ENCODE results near the gene SEZ6L.

SEZ6L gene

GRCh38 chr22:26398741-26399153 is 229.5 kb downstream of the SEZ6L start:
- H3K27ac ChIP-seq (replicated peaks): no peak overlapping the region
- TF ChIP-seq, protein P1, sequence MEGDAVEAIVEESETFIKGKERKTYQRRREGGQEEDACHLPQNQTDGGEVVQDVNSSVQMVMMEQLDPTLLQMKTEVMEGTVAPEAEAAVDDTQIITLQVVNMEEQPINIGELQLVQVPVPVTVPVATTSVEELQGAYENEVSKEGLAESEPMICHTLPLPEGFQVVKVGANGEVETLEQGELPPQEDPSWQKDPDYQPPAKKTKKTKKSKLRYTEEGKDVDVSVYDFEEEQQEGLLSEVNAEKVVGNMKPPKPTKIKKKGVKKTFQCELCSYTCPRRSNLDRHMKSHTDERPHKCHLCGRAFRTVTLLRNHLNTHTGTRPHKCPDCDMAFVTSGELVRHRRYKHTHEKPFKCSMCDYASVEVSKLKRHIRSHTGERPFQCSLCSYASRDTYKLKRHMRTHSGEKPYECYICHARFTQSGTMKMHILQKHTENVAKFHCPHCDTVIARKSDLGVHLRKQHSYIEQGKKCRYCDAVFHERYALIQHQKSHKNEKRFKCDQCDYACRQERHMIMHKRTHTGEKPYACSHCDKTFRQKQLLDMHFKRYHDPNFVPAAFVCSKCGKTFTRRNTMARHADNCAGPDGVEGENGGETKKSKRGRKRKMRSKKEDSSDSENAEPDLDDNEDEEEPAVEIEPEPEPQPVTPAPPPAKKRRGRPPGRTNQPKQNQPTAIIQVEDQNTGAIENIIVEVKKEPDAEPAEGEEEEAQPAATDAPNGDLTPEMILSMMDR (IDR thresholded peaks at IDR 0.05; ENCODE audit: insufficient read depth, low read length): peak; percentile 62
- TF ChIP-seq POLR2AphosphoS5 (IDR thresholded peaks at IDR 0.05; ENCODE audit: low read depth) (no peak), GABPA (IDR thresholded peaks at IDR 0.05; ENCODE audit: low read depth) (no peak), REST (IDR thresholded peaks at IDR 0.05; ENCODE audit: insufficient replicate concordance, low read depth) (no peak)
- peak; percentile 35 to 65 for DNase-seq (ENCODE audit: low read depth in 1 of 2, low spot score in 1 of 2)
- H3K4me3 ChIP-seq (replicated peaks; ENCODE audit: insufficient read depth, low read length): no peak overlapping the region
- no peaks in the 10 kb centered on the region for H3K27me3 ChIP-seq (ENCODE audit: insufficient read depth, poor library complexity, severe bottlenecking)

DNA sequence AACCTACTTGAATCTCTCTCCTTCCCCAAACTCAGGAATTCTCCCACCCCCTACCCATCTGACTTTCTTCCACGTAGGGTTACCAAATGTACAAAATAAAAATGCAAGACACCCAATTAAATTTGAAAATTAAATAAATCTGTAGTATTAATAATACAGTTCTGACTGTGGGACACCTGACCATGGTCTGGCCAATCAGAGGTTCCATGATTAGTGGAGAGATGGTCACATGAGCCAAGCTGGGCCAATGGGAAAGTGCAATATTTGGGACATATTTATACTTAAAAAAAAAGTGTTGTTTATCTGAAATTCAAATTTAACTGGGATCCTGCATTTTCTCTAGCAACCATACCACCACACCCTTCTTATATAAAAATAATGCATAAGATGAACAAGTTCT is 230.0 kb downstream of the SEZ6L start:
- Histone ChIP-seq H3K4me3 (replicated peaks; ENCODE audit: insufficient read depth, low read length) (no peak overlapping the region), H3K27me3 (ENCODE audit: insufficient read depth, poor library complexity, severe bottlenecking) (no peaks in the 10 kb centered on the region), H3K27ac (replicated peaks) (no peak overlapping the region)
- TF ChIP-seq SPI1 (IDR thresholded peaks at IDR 0.05; ENCODE audit: borderline replicate concordance, low read depth) (no peak), REST (IDR thresholded peaks at IDR 0.05; ENCODE audit: insufficient replicate concordance, low read depth) (no peak), POLR2AphosphoS5 (IDR thresholded peaks at IDR 0.05; ENCODE audit: low read depth) (no peak)
- TF ChIP-seq, protein P1 (IDR thresholded peaks at IDR 0.05; ENCODE audit: insufficient read depth, low read length): no peak
- no peak for DNase-seq (ENCODE audit: low read depth in 1 of 2, low spot score in 1 of 2)

DNA sequence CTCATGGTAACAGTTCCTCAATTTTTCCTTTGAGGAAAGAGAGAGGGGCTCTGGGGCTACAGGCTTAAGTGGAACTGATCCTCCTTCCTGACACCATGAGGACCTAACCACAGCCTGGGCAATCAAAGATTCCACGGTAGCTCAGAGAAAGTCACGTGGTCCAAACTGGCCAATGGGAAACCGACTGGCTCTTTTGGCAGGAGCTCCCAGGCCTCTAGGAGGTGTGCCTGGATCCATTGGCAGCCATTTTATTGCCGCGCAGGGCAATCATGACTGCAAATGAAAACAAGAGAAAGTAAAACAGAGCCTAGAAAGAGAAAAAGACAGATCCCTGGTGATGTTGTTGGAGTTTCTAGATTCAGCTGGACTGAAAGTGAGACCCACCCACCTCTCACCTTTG is 232.5 kb downstream of the SEZ6L start:
- Histone ChIP-seq H3K27ac (replicated peaks) (no peak overlapping the region), H3K27me3 (ENCODE audit: insufficient read depth, poor library complexity, severe bottlenecking) (no peaks in the 10 kb centered on the region), H3K4me3 (replicated peaks; ENCODE audit: insufficient read depth, low read length) (no peak overlapping the region)
- no peak for TF ChIP-seq REST (IDR thresholded peaks at IDR 0.05; ENCODE audit: insufficient replicate concordance, low read depth)
- no peak for TF ChIP-seq POLR2AphosphoS5 (IDR thresholded peaks at IDR 0.05; ENCODE audit: low read depth)
- TF ChIP-seq SPI1 (IDR thresholded peaks at IDR 0.05; ENCODE audit: borderline replicate concordance, low read depth): no peak
- TF ChIP-seq, protein P1 (IDR thresholded peaks at IDR 0.05; ENCODE audit: insufficient read depth, low read length): no peak
- TF ChIP-seq GABPA (IDR thresholded peaks at IDR 0.05; ENCODE audit: low read depth): no peak
- DNase-seq (ENCODE audit: low read depth in 1 of 2, low spot score in 1 of 2): no peak
